Measurements from ENCODE around the gene CTBP2. TPM values are rescaled to one million over a fixed set of nuclear protein-coding genes. Genes with fewer than 3 reads are reported as not detected.

CTBP2 gene
- total and polyA plus RNA-seq, 10 of the 15 experiments (the other 5 are each of a cell fraction or from before 2014, with no cell fraction given): 0.02 to 0.72 (median 0.06) TPM; not detected in 2

- no peak for TF ChIP-seq PAX8 (IDR thresholded peaks at IDR 0.05)
- TF ChIP-seq TCF3 (IDR thresholded peaks at IDR 0.05; ENCODE audit: borderline replicate concordance, insufficient read depth, low read depth, low read length): peak; percentile 78; the same call in 1 of the 2 replicates
- no peak for TF ChIP-seq POLR2AphosphoS2 (IDR thresholded peaks at IDR 0.05; ENCODE audit: low read depth, low read length)
- TF ChIP-seq SMAD1 (IDR thresholded peaks at IDR 0.05; ENCODE audit: low read depth, partially characterized antibody): peak; percentile 45
- TF ChIP-seq HCFC1 (IDR thresholded peaks at IDR 0.05; ENCODE audit: low read length): no peak
- TF ChIP-seq CBFB (IDR thresholded peaks at IDR 0.05; ENCODE audit: low read depth): peak; percentile 98
- TF ChIP-seq SPI1 (IDR thresholded peaks at IDR 0.05; ENCODE audit: borderline replicate concordance, insufficient read depth, low read depth, low read length): peak; percentile 68
- TF ChIP-seq CBX5 (IDR thresholded peaks at IDR 0.05; ENCODE audit: low read depth): peak; percentile 71; the same call in 1 of the 2 replicates
Observed at GRCh38 chr10:125064681-125065492, 95.5 kb downstream of the CTBP2 start (continued).

GRCh38 chr10:125063256-125063925, 97.0 kb downstream of the CTBP2 start:
- Histone ChIP-seq H3K4me1 (ENCODE audit: control insufficient read depth, insufficient read depth, low read length) (peaks cover 33% of the 10 kb centered on the region), H3K4me2 (ENCODE audit: control insufficient read depth, insufficient read depth) (no peak overlapping the region), H4K20me1 (ENCODE audit: control insufficient read depth, insufficient read depth) (0 out of 2 replicates have a peak, but pooled peaks cover 5% of the 10 kb centered on the region), H3K27ac (ENCODE audit: control insufficient read depth, insufficient read depth) (no peak overlapping the region), H3K79me2 (ENCODE audit: control insufficient read depth, insufficient read depth, low read length) (no peaks in the 10 kb centered on the region), H2AFZ (ENCODE audit: control insufficient read depth, low read depth, low read length) (no peak overlapping the region), H3K9me3 (replicated peaks; ENCODE audit: control insufficient read depth, insufficient read depth, low read length) (peaks cover 12% of the 10 kb centered on the region; the same call in 2 of the 3 replicates), H3K36me3 (ENCODE audit: control insufficient read depth in 2 of 2, insufficient read depth in 2 of 2, low read length in 1 of 2) (no peaks in the 10 kb centered on the region), H3K27me3 (replicated peaks in 1 of 2; ENCODE audit: control insufficient read depth in 2 of 2, insufficient read depth in 2 of 2, low read length in 1 of 2) (peaks cover 0 to 10% of the 10 kb centered on the region in 2 experiments; a peak in 3 of 4 replicates), H3K9ac (ENCODE audit: control insufficient read depth, insufficient read depth, low read length) (no peak overlapping the region), H3K4me3 (no peak overlapping the region)
- no TSS peak for BruUV-seq (replicated peaks)
- CTCF ChIA-PET: interaction anchor here (1.2 to 5.1 kb wide), 3 partner anchors 16 to 73 kb away, joined by 3 to 31 read pairs (median 10); no protein-coding TSS in a partner anchor
- SMC1A ChIA-PET (ENCODE audit: uncharacterized antibody, unreplicated experiment): interaction anchor here (1.4 to 2.4 kb wide), 2 partner anchors 16 to 71 kb away, joined by 5 to 6 read pairs; no protein-coding TSS in a partner anchor
- in situ Hi-C loops (cut with MboI) (loop anchor here (10.0 kb wide), 1 partner anchor 959 kb away; no protein-coding TSS in a partner anchor), intact Hi-C loops (cut with micrococcal nuclease; ENCODE audit: unreplicated experiment) (no loop called here)
- DNase-seq (ENCODE audit: low read depth, low spot score): no peak
- no peak for FAIRE-seq
- RAD21 ChIA-PET (ENCODE audit: unreplicated experiment): no interaction called here
- ATAC-seq: no peak
- POLR2A ChIA-PET: no interaction called here
- WGBS (ENCODE audit: insufficient coverage, insufficient replicate concordance, low lambda C conversion rate, missing lambda C conversion rate): 73% methylated on average over 23 of the region's 23 CpGs
- TF ChIP-seq PML (IDR thresholded peaks at IDR 0.05; ENCODE audit: low read length): no peak
- no peak for TF ChIP-seq YBX1 (IDR thresholded peaks at IDR 0.05)
- no peak for TF ChIP-seq CBX3 (IDR thresholded peaks at IDR 0.05; ENCODE audit: borderline replicate concordance, low read depth)
- TF ChIP-seq RCOR1 (conservative IDR thresholded peaks at IDR 0.05; ENCODE audit: low read depth, low read length): no peak
- TF ChIP-seq POU2F2 (IDR thresholded peaks at IDR 0.05; ENCODE audit: borderline replicate concordance, low read depth, low read length): no peak
- TF ChIP-seq MXI1 (IDR thresholded peaks at IDR 0.05; ENCODE audit: low read depth, low read length): no peak
- no peak for TF ChIP-seq SREBF1 (IDR thresholded peaks at IDR 0.05; ENCODE audit: low read length)
- no peak for TF ChIP-seq CTCF (IDR thresholded peaks at IDR 0.05 in 2 of 3, conservative IDR thresholded peaks at IDR 0.05 in 1 of 3; ENCODE audit: control insufficient read depth in 2 of 3, extremely low read depth in 1 of 3, insufficient read depth in 1 of 3, low read depth in 3 of 3, low read length in 3 of 3)
- no peak for TF ChIP-seq CHD1 (IDR thresholded peaks at IDR 0.05; ENCODE audit: low read depth, low read length)
- TF ChIP-seq JUNB (IDR thresholded peaks at IDR 0.05): no peak
- no peak for TF ChIP-seq KDM1A (IDR thresholded peaks at IDR 0.05; ENCODE audit: borderline replicate concordance)
- TF ChIP-seq MYC (IDR thresholded peaks at IDR 0.05; ENCODE audit: insufficient read depth, insufficient read length, insufficient replicate concordance, low read length, severe bottlenecking): no peak

All from GM12878 (cell line).